Hepatocyte (in vitro differentiated cells): ENCODE results near the gene FOXF1.

ENCODE experiments used
- EZH2phosphoT487 ChIP-seq: fragments of 200-600 bp; sonication (generic); IDR thresholded peaks from one replicate; pipeline ENCODE4 v1.6.1; 2018; ENCODE audit warnings: antibody characterized with exemption, mild to moderate bottlenecking, low read depth, moderate library complexity; ENCODE audit not compliant: unreplicated experiment, severe bottlenecking
- TF ChIP-seq, protein P1 (sequence below): fragments of 200-600 bp; sonication (generic); IDR thresholded peaks from 2 replicates; pipeline ENCODE4 v1.5.1; 2016; ENCODE audit warnings: antibody characterized with exemption, mild to moderate bottlenecking; ENCODE audit not compliant: poor library complexity

DNA sequence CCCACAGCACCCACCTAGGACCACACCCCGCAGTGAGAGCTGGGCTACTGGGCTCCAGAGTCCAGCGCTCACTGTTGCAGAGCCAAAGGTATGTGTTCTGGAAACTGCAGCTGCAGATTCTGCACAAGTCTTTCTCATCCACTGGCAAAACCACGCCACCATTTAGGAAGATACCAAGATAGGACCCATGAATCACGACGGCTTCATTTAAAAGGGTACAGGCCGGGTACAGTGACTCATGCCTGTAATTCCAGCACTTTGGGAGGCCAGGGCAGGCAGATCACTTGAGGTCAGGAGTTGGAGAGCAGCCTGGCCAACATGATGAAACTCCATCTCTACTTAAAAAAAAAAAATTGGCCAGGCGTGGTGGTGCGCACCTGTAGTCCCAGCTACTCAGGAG lies 18.8 kb downstream of the FOXF1 start:
- TF ChIP-seq, protein P1, sequence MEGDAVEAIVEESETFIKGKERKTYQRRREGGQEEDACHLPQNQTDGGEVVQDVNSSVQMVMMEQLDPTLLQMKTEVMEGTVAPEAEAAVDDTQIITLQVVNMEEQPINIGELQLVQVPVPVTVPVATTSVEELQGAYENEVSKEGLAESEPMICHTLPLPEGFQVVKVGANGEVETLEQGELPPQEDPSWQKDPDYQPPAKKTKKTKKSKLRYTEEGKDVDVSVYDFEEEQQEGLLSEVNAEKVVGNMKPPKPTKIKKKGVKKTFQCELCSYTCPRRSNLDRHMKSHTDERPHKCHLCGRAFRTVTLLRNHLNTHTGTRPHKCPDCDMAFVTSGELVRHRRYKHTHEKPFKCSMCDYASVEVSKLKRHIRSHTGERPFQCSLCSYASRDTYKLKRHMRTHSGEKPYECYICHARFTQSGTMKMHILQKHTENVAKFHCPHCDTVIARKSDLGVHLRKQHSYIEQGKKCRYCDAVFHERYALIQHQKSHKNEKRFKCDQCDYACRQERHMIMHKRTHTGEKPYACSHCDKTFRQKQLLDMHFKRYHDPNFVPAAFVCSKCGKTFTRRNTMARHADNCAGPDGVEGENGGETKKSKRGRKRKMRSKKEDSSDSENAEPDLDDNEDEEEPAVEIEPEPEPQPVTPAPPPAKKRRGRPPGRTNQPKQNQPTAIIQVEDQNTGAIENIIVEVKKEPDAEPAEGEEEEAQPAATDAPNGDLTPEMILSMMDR, result no peak
- no peak for TF ChIP-seq EZH2phosphoT487
